Pons (tissue), 1 donor: ENCODE measurements around the gene CDH2.

ENCODE experiments used
- DNase-seq: peaks from one replicate; pipeline ENCODE4 v3.0.0-alpha.2; 2016; ENCODE audit warnings: low spot score

CDH2 gene

GRCh38 chr18:28044036-28044435 lies 132.9 kb downstream of the CDH2 start:
- DNase-seq, result no peak

GRCh38 chr18:28043631-28044030 lies 133.3 kb downstream of the CDH2 start:
- DNase-seq, result no peak

- no peak for DNase-seq
Observed at GRCh38 chr18:28041366-28041765, 135.6 kb downstream of the CDH2 start.

DNA sequence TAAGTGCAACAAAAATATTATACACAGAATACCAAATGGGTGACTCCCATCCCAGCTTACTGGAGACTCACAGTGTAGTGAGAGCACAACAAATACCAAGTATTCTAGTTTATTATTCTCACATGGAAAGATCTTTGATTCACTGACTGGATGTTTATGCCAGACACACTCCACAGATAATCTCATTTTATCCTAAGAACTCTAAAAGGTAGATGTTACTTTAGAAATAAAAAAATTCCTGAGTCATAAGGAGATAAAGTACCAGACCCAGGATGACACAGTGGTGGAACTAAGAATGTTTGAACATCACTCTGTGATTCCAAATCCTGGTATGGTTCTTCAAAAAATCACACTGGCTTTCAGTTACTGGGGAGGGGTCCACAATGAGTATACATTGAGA lies 136.2 kb downstream of the CDH2 start:
- no peak for DNase-seq

GRCh38 chr18:28040211-28040610 lies 136.7 kb downstream of the CDH2 start:
- no peak for DNase-seq

GRCh38 chr18:28039691-28040090 lies 137.2 kb downstream of the CDH2 start:
- no peak for DNase-seq

GRCh38 chr18:28039078-28039477 lies 137.9 kb downstream of the CDH2 start:
- no peak for DNase-seq

- DNase-seq, result no peak
Observed at GRCh38 chr18:28036488-28036887, 140.4 kb downstream of the CDH2 start.

DNA sequence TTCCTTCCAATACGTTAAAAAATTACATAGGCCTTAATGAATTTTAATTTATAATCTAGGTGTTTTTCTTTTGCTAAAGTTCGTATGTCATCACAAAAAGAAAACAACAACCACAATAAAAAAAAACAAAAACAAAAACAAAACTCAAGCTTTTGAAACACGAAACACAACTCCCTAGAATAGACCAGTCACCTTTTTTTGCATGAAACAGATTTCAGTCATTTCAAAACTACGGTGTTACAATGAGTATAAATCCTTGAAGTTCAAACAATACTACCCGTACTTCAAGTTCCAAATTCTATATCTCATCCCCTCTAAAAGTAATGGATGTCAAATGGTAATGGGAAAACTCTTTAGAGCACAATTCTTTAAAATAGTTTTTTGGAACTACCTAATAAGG lies 142.4 kb downstream of the CDH2 start:
- no peak for DNase-seq

GRCh38 chr18:28032177-28032576 lies 144.8 kb downstream of the CDH2 start:
- DNase-seq, result no peak

GRCh38 chr18:28030458-28030857 lies 146.5 kb downstream of the CDH2 start:
- no peak for DNase-seq

DNA sequence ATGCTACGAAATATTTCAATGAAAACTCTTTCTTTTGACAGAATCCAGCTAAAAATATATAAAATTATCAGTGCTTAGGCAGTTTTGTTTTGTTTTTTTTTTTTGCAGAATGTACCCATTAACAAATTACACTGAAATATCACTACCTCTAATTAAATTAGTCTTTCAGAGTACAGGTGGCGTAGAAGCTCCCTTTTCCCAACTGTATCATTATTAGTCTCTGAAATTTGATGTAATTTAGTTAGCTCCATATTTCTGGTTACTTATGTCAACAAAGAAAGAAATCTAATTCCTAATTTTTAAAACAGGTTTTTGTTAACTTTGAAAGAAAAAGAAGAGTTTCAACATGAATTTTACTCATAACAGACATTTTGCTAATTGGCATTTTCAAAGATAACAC lies 149.2 kb downstream of the CDH2 start:
- DNase-seq, result no peak

DNA sequence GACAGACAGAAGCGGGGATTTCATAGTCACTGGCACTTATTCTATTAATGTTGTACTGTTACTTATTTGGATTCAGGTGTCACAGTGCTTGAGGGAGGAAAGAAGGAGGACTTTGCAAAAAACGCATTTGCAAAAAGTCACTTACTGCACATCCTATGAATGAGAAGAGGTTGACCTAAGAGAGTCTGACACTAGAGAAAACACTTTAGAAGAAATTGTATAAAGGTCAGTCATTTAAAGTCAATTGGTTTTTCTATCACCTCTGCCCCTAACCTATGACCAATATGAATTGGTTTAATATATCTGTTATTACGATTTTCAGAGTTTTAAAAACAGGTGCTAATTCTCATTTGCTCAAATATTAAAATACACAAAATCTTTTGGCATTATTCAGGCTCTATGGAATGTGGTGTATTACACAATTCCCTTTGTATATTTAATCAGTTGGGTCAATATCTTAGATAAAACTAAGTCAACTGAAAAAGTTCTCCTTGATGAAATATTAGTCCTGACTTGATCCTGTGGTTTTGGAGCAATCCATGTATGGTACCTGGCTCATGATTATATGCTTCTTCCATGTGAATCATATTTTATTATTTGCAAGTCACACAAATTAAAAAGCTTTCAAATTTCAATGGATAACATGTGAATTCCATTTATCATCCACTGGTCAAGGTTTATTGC lies 157.4 kb downstream of the CDH2 start:
- no peak for DNase-seq

DNA sequence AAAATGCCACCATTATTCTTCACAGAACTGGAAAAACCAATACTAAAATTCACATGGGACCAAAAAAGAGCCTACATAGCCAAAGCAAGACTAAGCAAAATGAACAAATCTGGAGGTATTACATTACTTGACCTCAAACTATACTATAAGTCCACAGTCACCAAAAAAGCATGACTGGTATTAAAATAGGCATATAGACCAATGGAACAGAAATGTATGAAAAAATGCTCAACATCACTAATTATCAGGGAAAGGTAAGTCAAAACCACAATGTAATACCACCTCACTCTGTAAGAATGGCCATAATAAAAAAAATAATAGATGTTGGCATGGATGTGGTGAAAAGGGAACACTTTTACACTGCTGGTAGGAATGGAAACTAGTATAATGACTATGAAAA lies 158.6 kb downstream of the CDH2 start:
- DNase-seq, result no peak

- DNase-seq, result no peak
Observed at GRCh38 chr18:28015671-28016070, 161.3 kb downstream of the CDH2 start.

- DNase-seq, result peak; percentile 54
Observed at GRCh38 chr18:28013066-28013465, 163.9 kb downstream of the CDH2 start.

GRCh38 chr18:28012336-28012735 lies 164.6 kb downstream of the CDH2 start:
- no peak for DNase-seq

- no peak for DNase-seq
Observed at GRCh38 chr18:28009589-28009988, 167.3 kb downstream of the CDH2 start.

DNA sequence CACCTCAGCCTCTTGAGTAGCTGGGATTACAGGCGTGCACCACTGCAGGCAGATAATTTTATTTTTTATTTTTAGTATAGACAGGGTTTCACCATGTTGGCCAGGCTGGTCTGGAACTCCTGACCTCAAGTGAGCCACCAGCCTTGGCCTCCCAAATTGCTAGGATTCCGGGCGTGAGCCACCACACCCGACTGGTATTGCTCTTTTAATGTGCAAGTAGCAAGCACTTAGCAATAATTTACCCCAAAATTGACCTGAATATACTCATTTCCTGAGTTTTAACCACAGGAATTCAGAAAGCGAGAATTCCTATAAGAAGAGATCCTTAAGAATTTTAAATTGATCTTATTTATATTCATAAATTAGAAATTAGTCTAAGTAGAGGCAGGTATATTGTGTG lies 169.1 kb downstream of the CDH2 start:
- DNase-seq, result no peak

DNA sequence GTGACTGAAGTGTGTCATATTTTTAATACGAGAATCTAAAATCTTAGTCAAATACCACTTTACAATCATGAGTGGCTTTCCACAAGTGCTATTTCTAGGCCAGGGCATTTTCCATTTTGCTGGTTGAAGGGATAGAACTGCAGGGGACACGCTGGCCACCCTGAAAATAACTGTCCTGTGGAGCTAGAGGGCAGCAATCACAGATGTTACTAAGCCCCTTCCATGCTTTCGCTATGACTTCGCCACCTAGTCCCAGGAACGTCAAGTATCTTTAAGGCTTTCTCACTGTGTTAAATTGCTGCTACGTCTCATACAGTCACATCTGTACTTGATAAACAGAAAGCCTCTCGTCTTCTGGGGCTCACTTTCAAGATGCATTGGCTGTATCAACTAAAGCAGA lies 171.8 kb downstream of the CDH2 start:
- peak; percentile 78 for DNase-seq

- no peak for DNase-seq
Observed at GRCh38 chr18:28004606-28005005, 172.3 kb downstream of the CDH2 start.

GRCh38 chr18:28003451-28003850 lies 173.5 kb downstream of the CDH2 start:
- no peak for DNase-seq

GRCh38 chr18:28002841-28003240 lies 174.1 kb downstream of the CDH2 start:
- peak; percentile 67 for DNase-seq

- no peak for DNase-seq
Observed at GRCh38 chr18:27996801-27997272, 180.1 kb downstream of the CDH2 start.
